ENCODE data around the gene LAMA1. TPM values are rescaled to one million over a fixed set of nuclear protein-coding genes. Genes with fewer than 3 reads are reported as not detected.

The LAMA1 gene
- total RNA-seq, 4 donors from 2014 or later: 0.48 to 2.9 (median 2.6) TPM; not detected in 1

DNA sequence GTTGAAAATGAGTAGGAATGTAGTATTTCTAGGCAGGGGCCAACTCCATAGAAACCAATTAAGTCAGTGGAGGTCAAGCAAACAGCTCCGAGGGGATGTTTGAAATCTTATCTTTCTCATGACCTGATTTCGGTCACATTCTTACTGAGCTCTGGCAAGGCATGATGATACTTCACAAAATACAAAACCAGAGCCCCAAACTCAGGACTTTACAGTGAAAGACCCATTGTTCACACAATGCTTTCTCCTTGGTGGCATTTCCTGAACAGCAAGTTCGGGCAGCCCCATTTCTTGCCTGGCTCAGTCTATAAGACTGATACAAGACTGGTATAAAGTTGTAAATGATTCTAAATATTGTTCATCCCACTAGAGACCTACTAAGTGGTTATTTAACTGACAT lies 53.3 kb downstream of the LAMA1 start:
- in situ Hi-C loops (cut with MboI; ENCODE audit: low pct_ligation_motif_present in 1 of 4, low pct_unique_long_range_greater_than_20kb in 1 of 4, low sequenced_read_pairs in 3 of 4) (no loop called here), intact Hi-C loops (cut with DNase I; ENCODE audit: low total_unique reads) (no loop called here)
- Histone ChIP-seq H3K4me3 (no peak overlapping the region), H3K27ac (no peak overlapping the region), H3K27me3 (no peaks in the 10 kb centered on the region), H3K9me3 (no peaks in the 10 kb centered on the region), H3K36me3 (no peaks in the 10 kb centered on the region), H3K4me1 (no peaks in the 10 kb centered on the region)
- 50 to 80% methylated on average over 2 to 3 of the region's 3 CpGs for WGBS, 2 donors (ENCODE audit: low coverage in 1 of 2)
- TF ChIP-seq EP300 (IDR thresholded peaks at IDR 0.05; ENCODE audit: low read depth) (no peak), POLR2A (IDR thresholded peaks at IDR 0.05) (no peak), POLR2AphosphoS5 (IDR thresholded peaks at IDR 0.05) (no peak)
- TF ChIP-seq, protein P1, sequence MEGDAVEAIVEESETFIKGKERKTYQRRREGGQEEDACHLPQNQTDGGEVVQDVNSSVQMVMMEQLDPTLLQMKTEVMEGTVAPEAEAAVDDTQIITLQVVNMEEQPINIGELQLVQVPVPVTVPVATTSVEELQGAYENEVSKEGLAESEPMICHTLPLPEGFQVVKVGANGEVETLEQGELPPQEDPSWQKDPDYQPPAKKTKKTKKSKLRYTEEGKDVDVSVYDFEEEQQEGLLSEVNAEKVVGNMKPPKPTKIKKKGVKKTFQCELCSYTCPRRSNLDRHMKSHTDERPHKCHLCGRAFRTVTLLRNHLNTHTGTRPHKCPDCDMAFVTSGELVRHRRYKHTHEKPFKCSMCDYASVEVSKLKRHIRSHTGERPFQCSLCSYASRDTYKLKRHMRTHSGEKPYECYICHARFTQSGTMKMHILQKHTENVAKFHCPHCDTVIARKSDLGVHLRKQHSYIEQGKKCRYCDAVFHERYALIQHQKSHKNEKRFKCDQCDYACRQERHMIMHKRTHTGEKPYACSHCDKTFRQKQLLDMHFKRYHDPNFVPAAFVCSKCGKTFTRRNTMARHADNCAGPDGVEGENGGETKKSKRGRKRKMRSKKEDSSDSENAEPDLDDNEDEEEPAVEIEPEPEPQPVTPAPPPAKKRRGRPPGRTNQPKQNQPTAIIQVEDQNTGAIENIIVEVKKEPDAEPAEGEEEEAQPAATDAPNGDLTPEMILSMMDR (IDR thresholded peaks at IDR 0.05): no peak
- DNase-seq: no peak

DNA sequence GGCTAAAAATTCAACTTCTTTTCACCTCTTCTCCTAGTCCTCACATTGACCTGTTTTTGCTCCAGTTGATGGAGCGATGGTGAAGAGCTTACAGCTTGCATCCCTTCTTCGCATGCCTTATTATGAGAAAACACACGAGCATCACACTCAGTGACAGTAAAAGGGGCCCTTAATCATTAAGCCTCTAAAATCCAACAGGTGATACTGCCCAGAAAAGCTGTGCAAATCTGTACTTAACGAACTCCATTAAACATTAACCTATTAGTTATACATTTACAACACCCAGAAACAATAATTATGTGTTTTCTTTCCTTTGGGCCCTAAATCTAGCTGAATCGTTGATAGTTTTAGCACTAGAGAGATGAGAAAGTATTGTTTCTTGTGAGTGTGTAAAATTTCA lies 54.8 kb downstream of the LAMA1 start:
- 52 to 65% methylated on average over 3 to 5 of the region's 5 CpGs for WGBS, 2 donors (ENCODE audit: low coverage in 1 of 2)
- Histone ChIP-seq H3K36me3 (no peaks in the 10 kb centered on the region), H3K4me1 (no peaks in the 10 kb centered on the region), H3K9me3 (no peaks in the 10 kb centered on the region), H3K4me3 (no peak overlapping the region), H3K27ac (no peak overlapping the region), H3K27me3 (no peaks in the 10 kb centered on the region)
- in situ Hi-C loops (cut with MboI; ENCODE audit: low pct_ligation_motif_present in 1 of 4, low pct_unique_long_range_greater_than_20kb in 1 of 4, low sequenced_read_pairs in 3 of 4): no loop called here
- no peak for TF ChIP-seq EP300 (IDR thresholded peaks at IDR 0.05; ENCODE audit: low read depth)
- TF ChIP-seq POLR2AphosphoS5 (IDR thresholded peaks at IDR 0.05): no peak
- TF ChIP-seq, protein P1 (IDR thresholded peaks at IDR 0.05): no peak
- no peak for TF ChIP-seq POLR2A (IDR thresholded peaks at IDR 0.05)
- intact Hi-C loops (cut with DNase I; ENCODE audit: low total_unique reads): no loop called here
- DNase-seq: no peak

DNA sequence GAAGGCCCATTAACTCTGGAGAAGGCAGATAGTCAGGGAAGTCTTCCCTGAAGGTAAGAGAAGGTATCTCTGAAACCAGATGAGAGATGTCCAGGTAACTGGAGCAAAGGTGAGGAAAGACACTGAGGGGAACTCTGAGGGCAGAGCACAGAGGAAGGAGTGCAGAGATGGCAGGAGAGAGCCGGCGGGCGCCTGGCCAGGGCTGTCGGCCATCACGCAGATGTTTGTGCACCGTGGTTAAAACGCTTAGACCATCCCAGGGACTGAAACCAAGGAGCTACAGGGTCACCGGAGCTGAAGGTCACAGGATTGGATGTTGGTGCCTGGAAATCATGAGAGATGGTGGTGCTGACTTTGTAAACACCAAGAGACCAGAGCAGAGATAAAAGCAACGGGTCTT lies 55.4 kb downstream of the LAMA1 start:
- no peaks in the 10 kb centered on the region for H3K9me3 ChIP-seq
- no peak overlapping the region for H3K4me3 ChIP-seq
- in situ Hi-C loops (cut with MboI; ENCODE audit: low pct_ligation_motif_present in 1 of 4, low pct_unique_long_range_greater_than_20kb in 1 of 4, low sequenced_read_pairs in 3 of 4): no loop called here
- H3K4me1 ChIP-seq: no peaks in the 10 kb centered on the region
- DNase-seq: no peak
- intact Hi-C loops (cut with DNase I; ENCODE audit: low total_unique reads): no loop called here
- no peaks in the 10 kb centered on the region for H3K27me3 ChIP-seq
- 43 to 64% methylated on average over 1 to 9 of the region's 9 CpGs for WGBS, 2 donors (ENCODE audit: low coverage in 1 of 2)
- H3K27ac ChIP-seq: no peak overlapping the region
- TF ChIP-seq EP300 (IDR thresholded peaks at IDR 0.05; ENCODE audit: low read depth): no peak
- TF ChIP-seq, protein P1 (IDR thresholded peaks at IDR 0.05): no peak
- no peak for TF ChIP-seq POLR2A (IDR thresholded peaks at IDR 0.05)
- TF ChIP-seq POLR2AphosphoS5 (IDR thresholded peaks at IDR 0.05): no peak
- no peaks in the 10 kb centered on the region for H3K36me3 ChIP-seq

DNA sequence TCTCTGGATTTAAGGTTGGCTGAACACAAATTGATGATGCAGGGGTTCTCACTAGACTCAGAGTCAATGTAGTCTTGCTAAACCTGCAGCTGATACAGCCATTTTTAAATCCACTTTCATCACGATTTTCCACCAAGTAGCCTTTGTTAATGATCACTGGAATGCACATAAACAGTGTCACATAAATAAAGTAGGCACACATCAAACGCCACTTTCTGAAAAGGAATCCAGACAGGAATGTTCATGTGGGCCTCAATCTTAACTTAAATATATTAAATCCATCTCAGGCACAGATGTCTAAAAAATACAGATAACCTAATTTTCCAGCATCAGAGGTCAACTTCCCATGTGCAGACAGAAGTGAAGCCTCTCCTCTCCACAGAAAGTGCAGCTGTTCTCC lies 58.3 kb downstream of the LAMA1 start:
- in situ Hi-C loops (cut with MboI; ENCODE audit: low pct_ligation_motif_present in 1 of 4, low pct_unique_long_range_greater_than_20kb in 1 of 4, low sequenced_read_pairs in 3 of 4): no loop called here
- Histone ChIP-seq H3K27ac (no peak overlapping the region), H3K36me3 (no peaks in the 10 kb centered on the region), H3K4me1 (no peaks in the 10 kb centered on the region), H3K27me3 (no peaks in the 10 kb centered on the region), H3K9me3 (no peaks in the 10 kb centered on the region), H3K4me3 (no peak overlapping the region)
- TF ChIP-seq EP300 (IDR thresholded peaks at IDR 0.05; ENCODE audit: low read depth) (no peak), POLR2A (IDR thresholded peaks at IDR 0.05) (no peak), POLR2AphosphoS5 (IDR thresholded peaks at IDR 0.05) (no peak)
- TF ChIP-seq, protein P1 (IDR thresholded peaks at IDR 0.05): no peak
- WGBS, 2 donors (ENCODE audit: low coverage in 1 of 2): 37 to 47% methylated on average over 2 of the region's 2 CpGs
- intact Hi-C loops (cut with DNase I; ENCODE audit: low total_unique reads): no loop called here
- DNase-seq: no peak

All from transverse colon (tissue), 4 donors.